Measurements from ENCODE around the gene HDAC4.

GRCh38 chr2:239386001-239386670 lies 14.7 kb downstream of the HDAC4 start:
- TF ChIP-seq CTCF (IDR thresholded peaks at IDR 0.05; ENCODE audit: low read length) (no peak), EZH2 (IDR thresholded peaks at IDR 0.05; ENCODE audit: borderline replicate concordance, low read length) (no peak)
